ENCODE measurements around the gene TRIM16. TPM values are rescaled to one million over a fixed set of nuclear protein-coding genes. Genes with fewer than 3 reads are reported as not detected.
"Not testable (repeated sequence)": the region's sequence is repeated elsewhere in the genome, so short reads cannot be mapped to it uniquely, and the experiment has no call there.

TRIM16 gene
- total and polyA plus RNA-seq, 2 experiments from 2014 or later, result 6.4 to 47.6 TPM

- Mint-ChIP-seq H3K36me3 (ENCODE audit: low read depth) (peaks cover 88% of the 10 kb centered on the region), H3K9me3 (peaks cover 81% of the 10 kb centered on the region)
- H3K4me3 ChIP-seq; H3K27me3 ChIP-seq (ENCODE audit: insufficient read depth); H3K27ac Mint-ChIP-seq; H2AFZ ChIP-seq; H3K4me1 Mint-ChIP-seq; H3K79me2 ChIP-seq (replicated peaks; ENCODE audit: insufficient read depth); H4K20me1 ChIP-seq (replicated peaks; ENCODE audit: insufficient read depth); H3K9me2 ChIP-seq (ENCODE audit: insufficient read depth); H3K4me3 Mint-ChIP-seq; H3K27ac ChIP-seq (ENCODE audit: low read depth); H3K4me2 ChIP-seq; H3K4me1 ChIP-seq (ENCODE audit: insufficient read depth); H3K27me3 Mint-ChIP-seq (ENCODE audit: insufficient read depth, low read depth, poor library complexity); DNase-seq (ENCODE audit: low spot score); ATAC-seq; H3F3A ChIP-seq (replicated peaks; ENCODE audit: low read depth): not testable (repeated sequence)
- H3K36me3 ChIP-seq (ENCODE audit: insufficient read depth), result peaks cover 48% of the 10 kb centered on the region
Observed at GRCh38 chr17:15716601-15717563, 32.8 kb upstream of the TRIM16 start.

- H3K4me3 ChIP-seq; H3K27me3 ChIP-seq (ENCODE audit: insufficient read depth); H3K4me2 ChIP-seq; DNase-seq (ENCODE audit: low spot score); H3K4me1 Mint-ChIP-seq; H3K27ac ChIP-seq (ENCODE audit: low read depth); H3K27ac Mint-ChIP-seq; H3F3A ChIP-seq (replicated peaks; ENCODE audit: low read depth); H4K20me1 ChIP-seq (replicated peaks; ENCODE audit: insufficient read depth); ATAC-seq; H3K9me2 ChIP-seq (ENCODE audit: insufficient read depth); H3K27me3 Mint-ChIP-seq (ENCODE audit: insufficient read depth, low read depth, poor library complexity); H2AFZ ChIP-seq; H3K4me1 ChIP-seq (ENCODE audit: insufficient read depth); H3K4me3 Mint-ChIP-seq: not testable (repeated sequence)
- H3K9me3 Mint-ChIP-seq, result peaks cover 69% of the 10 kb centered on the region
- Histone ChIP-seq H3K36me3 (ENCODE audit: insufficient read depth) (peaks cover 76% of the 10 kb centered on the region), H3K79me2 (replicated peaks; ENCODE audit: insufficient read depth) (peaks cover 23% of the 10 kb centered on the region; the same call in 1 of the 2 replicates)
- peaks cover 95% of the 10 kb centered on the region for H3K36me3 Mint-ChIP-seq (ENCODE audit: low read depth)
Observed at GRCh38 chr17:15708879-15709278, 24.8 kb upstream of the TRIM16 start.

- ATAC-seq; DNase-seq (ENCODE audit: low spot score); H3K27ac Mint-ChIP-seq; H2AFZ ChIP-seq; H3K4me3 ChIP-seq; H3F3A ChIP-seq (replicated peaks; ENCODE audit: low read depth); H3K27me3 ChIP-seq (ENCODE audit: insufficient read depth); H3K4me3 Mint-ChIP-seq; H3K9me2 ChIP-seq (ENCODE audit: insufficient read depth); H3K27ac ChIP-seq (ENCODE audit: low read depth); H3K4me1 ChIP-seq (ENCODE audit: insufficient read depth); H3K27me3 Mint-ChIP-seq (ENCODE audit: insufficient read depth, low read depth, poor library complexity); H3K4me2 ChIP-seq; H3K4me1 Mint-ChIP-seq; H4K20me1 ChIP-seq (replicated peaks; ENCODE audit: insufficient read depth): not testable (repeated sequence)
- Histone ChIP-seq H3K79me2 (replicated peaks; ENCODE audit: insufficient read depth) (peaks cover 31% of the 10 kb centered on the region), H3K36me3 (ENCODE audit: insufficient read depth) (peaks cover 50% of the 10 kb centered on the region)
- Mint-ChIP-seq H3K9me3 (peaks cover 41% of the 10 kb centered on the region), H3K36me3 (ENCODE audit: low read depth) (peaks cover 85% of the 10 kb centered on the region)
Observed at GRCh38 chr17:15704813-15705212, 20.7 kb upstream of the TRIM16 start.

GRCh38 chr17:15704239-15704638 lies 20.1 kb upstream of the TRIM16 start:
- DNase-seq (ENCODE audit: low spot score); H3K4me3 Mint-ChIP-seq: not testable (repeated sequence)
- peaks cover 47% of the 10 kb centered on the region for H3K36me3 ChIP-seq (ENCODE audit: insufficient read depth)

GRCh38 chr17:15699937-15700336 lies 15.8 kb upstream of the TRIM16 start:
- H3K4me3 ChIP-seq, result peak overlapping the region; percentile 57
- not testable (repeated sequence) for H3K36me3 ChIP-seq (ENCODE audit: insufficient read depth); H3F3A ChIP-seq (replicated peaks; ENCODE audit: low read depth); H3K4me1 ChIP-seq (ENCODE audit: insufficient read depth); H3K27me3 ChIP-seq (ENCODE audit: insufficient read depth); H3K9me2 ChIP-seq (ENCODE audit: insufficient read depth); H3K27me3 Mint-ChIP-seq (ENCODE audit: insufficient read depth, low read depth, poor library complexity); H3K4me1 Mint-ChIP-seq; DNase-seq (ENCODE audit: low spot score); H3K4me2 ChIP-seq; H3K9me3 Mint-ChIP-seq; H3K79me2 ChIP-seq (replicated peaks; ENCODE audit: insufficient read depth); H4K20me1 ChIP-seq (replicated peaks; ENCODE audit: insufficient read depth); H3K27ac ChIP-seq (ENCODE audit: low read depth); H2AFZ ChIP-seq
- Mint-ChIP-seq H3K4me3 (peak overlapping the region; percentile 86), H3K36me3 (ENCODE audit: low read depth) (peaks cover 36% of the 10 kb centered on the region), H3K27ac (peak overlapping the region; percentile 80; the same call in 1 of the 2 replicates)
- peak; percentile 47 for ATAC-seq

More at GRCh38 chr17:15704239-15704638, 20.1 kb upstream of the TRIM16 start:
- H3K27me3 Mint-ChIP-seq (ENCODE audit: insufficient read depth, low read depth, poor library complexity); H4K20me1 ChIP-seq (replicated peaks; ENCODE audit: insufficient read depth); H3K4me3 ChIP-seq; H3K27ac ChIP-seq (ENCODE audit: low read depth); H3F3A ChIP-seq (replicated peaks; ENCODE audit: low read depth); ATAC-seq; H3K27me3 ChIP-seq (ENCODE audit: insufficient read depth); H3K9me2 ChIP-seq (ENCODE audit: insufficient read depth); H3K27ac Mint-ChIP-seq; H3K4me1 Mint-ChIP-seq; H3K4me1 ChIP-seq (ENCODE audit: insufficient read depth); H3K4me2 ChIP-seq; H2AFZ ChIP-seq: not testable (repeated sequence)
- H3K9me3 Mint-ChIP-seq, result peaks cover 36% of the 10 kb centered on the region
- H3K36me3 Mint-ChIP-seq (ENCODE audit: low read depth), result peaks cover 80% of the 10 kb centered on the region
- H3K79me2 ChIP-seq (replicated peaks; ENCODE audit: insufficient read depth), result peaks cover 31% of the 10 kb centered on the region

Data from GM23338 (cell line).